ENCODE measurements around the gene JAZF1.

JAZF1 gene

GRCh38 chr7:27876756-27877155, 303.8 kb downstream of the JAZF1 start:
- TF ChIP-seq SPI1 (IDR thresholded peaks at IDR 0.05; ENCODE audit: borderline replicate concordance, low read depth) (no peak), GABPA (IDR thresholded peaks at IDR 0.05; ENCODE audit: low read depth) (no peak), REST (IDR thresholded peaks at IDR 0.05; ENCODE audit: insufficient replicate concordance, low read depth) (no peak), POLR2AphosphoS5 (IDR thresholded peaks at IDR 0.05; ENCODE audit: low read depth) (no peak), CTCF (IDR thresholded peaks at IDR 0.05; ENCODE audit: insufficient read depth, low read length) (no peak)
- no peak overlapping the region for H3K4me3 ChIP-seq (replicated peaks; ENCODE audit: insufficient read depth, low read length)
- no peak overlapping the region for H3K27ac ChIP-seq (replicated peaks)
- DNase-seq (ENCODE audit: low read depth in 1 of 2, low spot score in 1 of 2), result no peak
- H3K27me3 ChIP-seq (ENCODE audit: insufficient read depth, poor library complexity, severe bottlenecking), result no peaks in the 10 kb centered on the region

GRCh38 chr7:27875832-27876231, 304.8 kb downstream of the JAZF1 start:
- Histone ChIP-seq H3K27ac (replicated peaks) (no peak overlapping the region), H3K27me3 (ENCODE audit: insufficient read depth, poor library complexity, severe bottlenecking) (no peaks in the 10 kb centered on the region), H3K4me3 (replicated peaks; ENCODE audit: insufficient read depth, low read length) (no peak overlapping the region)
- TF ChIP-seq CTCF (IDR thresholded peaks at IDR 0.05; ENCODE audit: insufficient read depth, low read length) (no peak), GABPA (IDR thresholded peaks at IDR 0.05; ENCODE audit: low read depth) (no peak), SPI1 (IDR thresholded peaks at IDR 0.05; ENCODE audit: borderline replicate concordance, low read depth) (no peak), REST (IDR thresholded peaks at IDR 0.05; ENCODE audit: insufficient replicate concordance, low read depth) (no peak)
- DNase-seq (ENCODE audit: low read depth in 1 of 2, low spot score in 1 of 2), result no peak

- H3K27me3 ChIP-seq (ENCODE audit: insufficient read depth, poor library complexity, severe bottlenecking), result no peaks in the 10 kb centered on the region
- DNase-seq (ENCODE audit: low read depth in 1 of 2, low spot score in 1 of 2), result no peak
- no peak for TF ChIP-seq POLR2AphosphoS5 (IDR thresholded peaks at IDR 0.05; ENCODE audit: low read depth)
- H3K27ac ChIP-seq (replicated peaks), result no peak overlapping the region
- H3K4me3 ChIP-seq (replicated peaks; ENCODE audit: insufficient read depth, low read length), result no peak overlapping the region
Measured at GRCh38 chr7:27875061-27875460, 305.5 kb downstream of the JAZF1 start.

GRCh38 chr7:27873981-27874957, 306.3 kb downstream of the JAZF1 start:
- DNase-seq (ENCODE audit: low read depth in 1 of 2, low spot score in 1 of 2), result no peak
- Histone ChIP-seq H3K27me3 (ENCODE audit: insufficient read depth, poor library complexity, severe bottlenecking) (no peaks in the 10 kb centered on the region), H3K4me3 (replicated peaks; ENCODE audit: insufficient read depth, low read length) (no peak overlapping the region), H3K27ac (replicated peaks) (no peak overlapping the region)
- TF ChIP-seq SPI1 (IDR thresholded peaks at IDR 0.05; ENCODE audit: borderline replicate concordance, low read depth), result no peak
- no peak for TF ChIP-seq POLR2AphosphoS5 (IDR thresholded peaks at IDR 0.05; ENCODE audit: low read depth)
- no peak for TF ChIP-seq REST (IDR thresholded peaks at IDR 0.05; ENCODE audit: insufficient replicate concordance, low read depth)
- no peak for TF ChIP-seq GABPA (IDR thresholded peaks at IDR 0.05; ENCODE audit: low read depth)
- TF ChIP-seq CTCF (IDR thresholded peaks at IDR 0.05; ENCODE audit: insufficient read depth, low read length), result no peak

Data from HL-60 (cell line).